Parathyroid adenoma (tissue), 2 donors: ENCODE results near the gene PTPRM.

ENCODE experiments used
- H2AFZ ChIP-seq: fragments of 300-600 bp; sonication (generic); one replicate; pipeline ENCODE4 v1.7.0; 2017; ENCODE audit warnings: antibody characterized with exemption, mild to moderate bottlenecking
- H3K27ac ChIP-seq: fragments of 300-600 bp; sonication (generic); one replicate; pipeline ENCODE4 v1.7.0; 2017
- H3K27me3 ChIP-seq: fragments of 300-600 bp; sonication (generic); one replicate; pipeline ENCODE4 v1.7.0; 2017; ENCODE audit warnings: low read length; ENCODE audit not compliant: control insufficient read depth, insufficient read depth
- H3K36me3 ChIP-seq: fragments of 300-600 bp; sonication (generic); one replicate; pipeline ENCODE4 v1.7.0; 2017; ENCODE audit warnings: low read length; ENCODE audit not compliant: control insufficient read depth, insufficient read depth
- H3K4me1 ChIP-seq: fragments of 300-600 bp; sonication (generic); one replicate; pipeline ENCODE4 v1.7.0; 2017; ENCODE audit warnings: control low read depth
- H3K4me2 ChIP-seq: fragments of 300-600 bp; sonication (generic); one replicate; pipeline ENCODE4 v1.7.0; 2017; ENCODE audit warnings: low read length
- H3K4me3 ChIP-seq: fragments of 300-600 bp; sonication (generic); one replicate; pipeline ENCODE4 v1.7.0; 2017; ENCODE audit warnings: low read depth, low read length
- H3K79me2 ChIP-seq: fragments of 300-600 bp; sonication (generic); one replicate; pipeline ENCODE4 v1.7.0; 2017; ENCODE audit warnings: control low read depth
- H3K9ac ChIP-seq: fragments of 300-600 bp; sonication (generic); one replicate; pipeline ENCODE4 v1.7.0; 2017; ENCODE audit warnings: mild to moderate bottlenecking
- H3K9me3 ChIP-seq: fragments of 300-600 bp; sonication (generic); one replicate; pipeline ENCODE4 v1.7.0; 2017; ENCODE audit warnings: low read length; ENCODE audit not compliant: control insufficient read depth
- TF ChIP-seq, protein P1 (sequence below): fragments of 300-600 bp; sonication (generic); IDR thresholded peaks from one replicate; pipeline ENCODE4 v1.7.0; 2017; ENCODE audit warnings: antibody characterized with exemption, mild to moderate bottlenecking
- donor health status: primary hyperparathyroidism.

Gene PTPRM

DNA sequence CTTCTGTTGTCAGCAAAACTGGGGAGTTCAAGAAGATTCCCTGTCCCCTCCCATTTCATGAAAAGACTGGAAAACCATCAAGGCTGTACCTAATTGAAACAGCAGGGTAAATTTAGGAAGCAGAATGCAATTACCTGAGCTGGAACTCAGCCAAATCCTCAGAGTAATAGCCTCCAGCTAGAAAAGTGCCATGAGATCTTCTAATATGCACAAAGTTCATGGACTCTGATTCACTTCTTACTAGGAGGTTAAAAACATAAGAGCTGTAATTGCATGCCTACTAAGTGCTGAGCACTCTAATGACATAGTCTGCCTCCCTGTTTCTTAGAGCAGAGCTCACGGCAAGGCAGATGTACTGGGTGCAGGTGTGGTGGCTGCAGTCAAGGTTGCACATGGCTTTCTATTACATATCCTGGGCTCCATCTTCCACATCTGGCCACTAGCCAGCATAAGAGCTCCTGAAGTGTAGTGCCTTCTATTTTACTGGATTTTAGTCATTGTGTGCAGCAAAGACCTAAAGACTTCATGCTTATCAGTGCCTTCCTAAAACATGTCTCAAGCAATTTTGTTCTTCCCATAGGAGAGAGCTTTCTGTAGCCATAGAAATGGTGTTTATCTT lies 341.7 kb downstream of the PTPRM start:
- TF ChIP-seq, protein P1, sequence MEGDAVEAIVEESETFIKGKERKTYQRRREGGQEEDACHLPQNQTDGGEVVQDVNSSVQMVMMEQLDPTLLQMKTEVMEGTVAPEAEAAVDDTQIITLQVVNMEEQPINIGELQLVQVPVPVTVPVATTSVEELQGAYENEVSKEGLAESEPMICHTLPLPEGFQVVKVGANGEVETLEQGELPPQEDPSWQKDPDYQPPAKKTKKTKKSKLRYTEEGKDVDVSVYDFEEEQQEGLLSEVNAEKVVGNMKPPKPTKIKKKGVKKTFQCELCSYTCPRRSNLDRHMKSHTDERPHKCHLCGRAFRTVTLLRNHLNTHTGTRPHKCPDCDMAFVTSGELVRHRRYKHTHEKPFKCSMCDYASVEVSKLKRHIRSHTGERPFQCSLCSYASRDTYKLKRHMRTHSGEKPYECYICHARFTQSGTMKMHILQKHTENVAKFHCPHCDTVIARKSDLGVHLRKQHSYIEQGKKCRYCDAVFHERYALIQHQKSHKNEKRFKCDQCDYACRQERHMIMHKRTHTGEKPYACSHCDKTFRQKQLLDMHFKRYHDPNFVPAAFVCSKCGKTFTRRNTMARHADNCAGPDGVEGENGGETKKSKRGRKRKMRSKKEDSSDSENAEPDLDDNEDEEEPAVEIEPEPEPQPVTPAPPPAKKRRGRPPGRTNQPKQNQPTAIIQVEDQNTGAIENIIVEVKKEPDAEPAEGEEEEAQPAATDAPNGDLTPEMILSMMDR: no peak
- no peaks in the 10 kb centered on the region for H3K4me1 ChIP-seq

DNA sequence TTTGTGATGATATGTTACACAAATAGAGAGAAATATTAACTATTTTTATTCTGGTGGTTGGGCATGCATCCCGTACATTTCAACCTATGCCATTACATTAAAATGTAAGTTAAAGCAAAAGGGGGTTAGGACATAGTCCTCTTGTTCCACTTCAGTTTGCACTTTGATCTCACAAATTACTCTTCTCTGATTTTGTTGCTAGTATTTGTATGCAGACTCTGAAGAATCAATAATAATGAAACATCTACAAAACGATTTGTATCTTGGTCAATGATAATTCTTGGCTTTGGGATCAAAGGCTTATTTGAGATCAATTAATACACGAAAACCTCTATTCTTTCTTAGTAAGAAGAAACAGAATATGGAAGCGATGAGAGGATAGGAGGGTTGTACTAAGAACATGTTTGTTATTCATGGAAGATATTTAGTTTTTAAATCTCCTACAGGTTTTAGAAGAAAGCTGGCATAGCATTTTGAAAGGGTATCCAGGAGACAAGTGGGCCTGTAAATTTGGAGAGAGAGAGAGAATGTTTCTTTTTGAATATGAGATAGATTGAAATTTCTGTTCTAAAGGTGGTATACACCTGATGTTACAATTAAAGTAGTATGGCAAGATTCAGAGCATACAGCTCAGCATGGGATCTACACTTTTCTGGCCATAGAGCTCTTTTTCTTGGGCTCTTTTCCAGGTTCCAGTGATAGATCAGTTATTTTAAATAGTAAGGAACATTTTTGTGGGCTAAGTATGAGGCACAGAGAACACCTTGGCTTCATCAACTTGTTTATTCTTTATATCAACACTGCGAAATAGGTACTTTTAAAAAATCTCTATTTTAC lies 347.9 kb downstream of the PTPRM start:
- no peak overlapping the region for H3K4me3 ChIP-seq
- no peak overlapping the region for H3K4me2 ChIP-seq
- H3K27ac ChIP-seq: no peak overlapping the region
- H3K79me2 ChIP-seq: no peaks in the 10 kb centered on the region
- H2AFZ ChIP-seq: no peak overlapping the region
- no peaks in the 10 kb centered on the region for H3K36me3 ChIP-seq
- H3K9me3 ChIP-seq: no peaks in the 10 kb centered on the region
- H3K4me1 ChIP-seq: no peaks in the 10 kb centered on the region
- no peaks in the 10 kb centered on the region for H3K27me3 ChIP-seq
- no peak overlapping the region for H3K9ac ChIP-seq
- TF ChIP-seq, protein P1: no peak

More for the DNA sequence above, 341.7 kb downstream of the PTPRM start:
- H3K27ac ChIP-seq: no peak overlapping the region
- no peak overlapping the region for H3K4me3 ChIP-seq
- H3K79me2 ChIP-seq: no peaks in the 10 kb centered on the region
- no peaks in the 10 kb centered on the region for H3K9me3 ChIP-seq
- H3K27me3 ChIP-seq: no peaks in the 10 kb centered on the region
- H3K9ac ChIP-seq: no peak overlapping the region
- no peak overlapping the region for H3K4me2 ChIP-seq
- no peak overlapping the region for H2AFZ ChIP-seq
- no peaks in the 10 kb centered on the region for H3K36me3 ChIP-seq

DNA sequence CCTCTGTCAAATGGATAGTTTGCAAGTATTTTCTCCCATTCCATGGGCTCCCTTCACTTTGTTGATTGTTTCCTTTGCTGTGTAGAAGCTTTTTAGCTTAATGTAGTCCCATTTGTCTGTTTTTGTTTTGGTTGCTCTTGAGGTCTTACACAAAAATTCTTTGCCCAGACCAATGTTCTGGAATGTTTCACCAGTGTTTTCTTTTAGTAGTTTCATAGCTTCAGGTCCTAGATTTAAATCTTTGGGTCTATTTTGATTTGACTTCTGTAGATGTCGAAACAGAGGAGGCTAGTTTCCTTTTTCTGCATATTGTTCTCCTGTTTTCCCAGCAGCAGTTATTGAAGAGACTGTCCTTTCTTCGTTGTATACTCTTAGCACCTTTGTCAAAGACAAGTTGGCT lies 351.6 kb downstream of the PTPRM start:
- Histone ChIP-seq H3K4me3 (no peak overlapping the region), H2AFZ (no peak overlapping the region), H3K27ac (no peak overlapping the region), H3K4me1 (no peaks in the 10 kb centered on the region), H3K36me3 (no peaks in the 10 kb centered on the region), H3K9me3 (no peaks in the 10 kb centered on the region), H3K79me2 (peaks cover 5% of the 10 kb centered on the region), H3K9ac (no peak overlapping the region), H3K4me2 (no peak overlapping the region), H3K27me3 (no peaks in the 10 kb centered on the region)
- TF ChIP-seq, protein P1: no peak

DNA sequence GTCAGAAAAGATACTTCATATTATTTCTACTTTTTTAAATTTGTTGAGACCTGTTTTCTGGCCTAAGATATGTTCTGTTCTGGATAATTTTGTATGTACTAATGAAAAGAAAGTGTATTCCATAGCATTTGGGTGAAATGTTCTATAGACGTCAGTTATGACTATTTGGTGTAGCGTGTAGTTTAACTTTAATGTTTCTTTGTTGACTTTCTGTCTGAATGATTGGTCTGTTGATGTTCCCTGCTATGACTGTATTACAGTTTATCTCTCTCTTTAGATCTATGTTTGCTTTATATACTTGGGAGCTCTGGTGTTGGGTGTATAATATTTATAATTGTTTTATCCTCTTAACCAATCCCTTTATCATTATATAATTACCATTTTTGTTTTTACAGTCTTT lies 352.4 kb downstream of the PTPRM start:
- Histone ChIP-seq H3K79me2 (peaks cover 5% of the 10 kb centered on the region), H3K9me3 (no peaks in the 10 kb centered on the region), H3K9ac (no peak overlapping the region), H3K4me3 (no peak overlapping the region), H3K4me1 (no peaks in the 10 kb centered on the region), H3K27ac (no peak overlapping the region), H3K4me2 (no peak overlapping the region), H3K36me3 (no peaks in the 10 kb centered on the region), H3K27me3 (no peaks in the 10 kb centered on the region), H2AFZ (no peak overlapping the region)
- TF ChIP-seq, protein P1: no peak
